ENCODE measurements around the gene FAM184B. TPM values are rescaled to one million over a fixed set of nuclear protein-coding genes. Genes with fewer than 3 reads are reported as not detected.

Gene FAM184B
- total and polyA plus RNA-seq, 2 of the 4 experiments (the other 2 are of a cell fraction) = 0.07 to 0.18 TPM

GRCh38 chr4:17723648-17724047 lies 57.8 kb downstream of the FAM184B start:
- BruUV-seq (replicated peaks) = no TSS peak
- no peak overlapping the region for H2AK9ac ChIP-seq (replicated peaks; ENCODE audit: low read depth, low read length, poor library complexity)
- POLR2A ChIA-PET (ENCODE audit: unreplicated experiment) = no interaction called here
- dilution Hi-C loops (cut with HindIII; ENCODE audit: low sequenced_read_pairs, unreplicated experiment) (no loop called here), in situ Hi-C loops (cut with MboI; ENCODE audit: low sequenced_read_pairs) (no loop called here), intact Hi-C loops (cut with micrococcal nuclease) (no loop called here)
- no peak overlapping the region for H4K91ac ChIP-seq (ENCODE audit: insufficient read depth, low read depth, low read length)
- no peak overlapping the region for H3K4me2 ChIP-seq (ENCODE audit: low read depth, low read length)
- H4K5ac ChIP-seq (ENCODE audit: low read depth, low read length) = no peak overlapping the region
- no peak overlapping the region for H2AK5ac ChIP-seq (ENCODE audit: low read depth, low read length)
- ATAC-seq (ENCODE audit: low read depth) (no peak), DNase-seq (no peak)
- H3K18ac ChIP-seq (ENCODE audit: low read depth, low read length) = no peak overlapping the region
- H2BK120ac ChIP-seq (ENCODE audit: low read depth, low read length) = no peak overlapping the region
- no peaks in the 10 kb centered on the region for H3K27me3 ChIP-seq (ENCODE audit: control insufficient read depth, insufficient read depth, low read length)
- no peak for TF ChIP-seq RFX5 (IDR thresholded peaks at IDR 0.05; ENCODE audit: low read depth, low read length)
- TF ChIP-seq CTCF (conservative IDR thresholded peaks at IDR 0.05; ENCODE audit: low read depth, low read length) = no peak
- no peak for TF ChIP-seq ELK1 (IDR thresholded peaks at IDR 0.05; ENCODE audit: borderline replicate concordance, low read depth, low read length)
- no peak for TF ChIP-seq FOS (IDR thresholded peaks at IDR 0.05; ENCODE audit: low read depth, low read length)
- no peak for TF ChIP-seq RAD21 (IDR thresholded peaks at IDR 0.05; ENCODE audit: low read length)
- TF ChIP-seq MAFK (IDR thresholded peaks at IDR 0.05; ENCODE audit: low read depth, low read length) = no peak
- TF ChIP-seq NFE2L2 (IDR thresholded peaks at IDR 0.05; ENCODE audit: low read depth, low read length) = no peak
- no peak for TF ChIP-seq POLR2A (IDR thresholded peaks at IDR 0.05; ENCODE audit: low read depth, low read length)
- no peak for TF ChIP-seq BHLHE40 (IDR thresholded peaks at IDR 0.05; ENCODE audit: low read depth, low read length)
- WGBS, 2 experiments (ENCODE audit: extremely low coverage in 2 of 2, insufficient read length in 1 of 2) = 41% methylated on average over 4 of the region's 7 CpGs; no CpG with 5 or more reads in 1 of the 2 experiments
- H3K23ac ChIP-seq (ENCODE audit: low read depth, low read length) = no peak overlapping the region
- H3K4ac ChIP-seq (ENCODE audit: low read depth, low read length) = no peak overlapping the region
- no peaks in the 10 kb centered on the region for H3K9me1 ChIP-seq (ENCODE audit: insufficient read depth, low read length)
- CTCF ChIA-PET = no interaction called here
- H3K4me1 ChIP-seq (ENCODE audit: control insufficient read depth, insufficient read depth, low read length) = no peaks in the 10 kb centered on the region
- no peak overlapping the region for H3K4me3 ChIP-seq (ENCODE audit: insufficient read depth, low read depth, low read length)
- H2AFZ ChIP-seq (replicated peaks; ENCODE audit: low read length, poor library complexity) = no peak overlapping the region
- no peak overlapping the region for H3K9ac ChIP-seq (ENCODE audit: low read depth, low read length)
- no peak overlapping the region for H2BK5ac ChIP-seq (ENCODE audit: low read depth, low read length, poor library complexity, severe bottlenecking)
- no peak overlapping the region for H3K27ac ChIP-seq (ENCODE audit: insufficient read depth, low read length)
- no peak overlapping the region for H3K56ac ChIP-seq (ENCODE audit: extremely low read depth, insufficient read depth, low read length)
- H4K20me1 ChIP-seq (ENCODE audit: insufficient read depth, low read length) = no peaks in the 10 kb centered on the region
- no peaks in the 10 kb centered on the region for H3K79me1 ChIP-seq (ENCODE audit: low read depth in 1 of 2, low read length in 2 of 2)
- no peak overlapping the region for H2BK15ac ChIP-seq (ENCODE audit: low read depth, low read length)
- H2BK20ac ChIP-seq (ENCODE audit: low read depth, low read length) = no peak overlapping the region
- H3K9me3 ChIP-seq (ENCODE audit: control insufficient read depth, insufficient read depth, low read length) = no peaks in the 10 kb centered on the region
- no peak overlapping the region for H3K14ac ChIP-seq (replicated peaks; ENCODE audit: low read depth, low read length)
- H4K8ac ChIP-seq (ENCODE audit: low read depth in 2 of 2, low read length in 2 of 2) = no peak overlapping the region
- H3K36me3 ChIP-seq (ENCODE audit: control insufficient read depth, insufficient read depth, low read length) = no peaks in the 10 kb centered on the region
